ENCODE results near the gene SRCAP.
"Not testable (repeated sequence)": the region's sequence is repeated elsewhere in the genome, so short reads cannot be mapped to it uniquely, and the experiment has no call there.

The SRCAP gene

GRCh38 chr16:30699615-30700099 is 686 bp downstream of the SRCAP start:
- no peak for FAIRE-seq

- FAIRE-seq, result no peak
Observed at GRCh38 chr16:30700491-30700890, 1.5 kb downstream of the SRCAP start.

GRCh38 chr16:30700971-30701370 is 2.0 kb downstream of the SRCAP start:
- no peak for FAIRE-seq

GRCh38 chr16:30703071-30703470 is 4.1 kb downstream of the SRCAP start:
- not testable (repeated sequence) for FAIRE-seq

DNA sequence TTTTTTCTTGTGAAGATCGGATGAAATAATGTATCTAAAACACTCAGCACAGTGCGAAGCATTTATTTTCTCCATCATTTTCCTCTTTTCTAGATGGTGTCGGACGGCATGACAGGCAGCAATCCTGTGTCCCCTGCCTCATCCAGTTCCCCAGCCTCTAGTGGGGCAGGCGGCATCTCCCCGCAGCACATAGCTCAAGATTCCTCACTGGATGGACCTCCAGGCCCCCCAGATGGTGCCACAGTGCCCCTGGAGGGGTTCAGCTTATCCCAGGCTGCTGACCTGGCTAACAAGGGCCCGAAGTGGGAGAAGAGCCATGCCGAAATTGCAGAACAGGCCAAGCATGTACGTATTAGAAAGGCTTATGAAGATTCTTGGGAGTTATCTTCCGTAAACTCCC is 5.0 kb downstream of the SRCAP start:
- no peak for FAIRE-seq

GRCh38 chr16:30706046-30706445 is 7.1 kb downstream of the SRCAP start:
- FAIRE-seq, result no peak

GRCh38 chr16:30710971-30711370 is 12.0 kb downstream of the SRCAP start:
- no peak for FAIRE-seq

- FAIRE-seq, result no peak
Observed at GRCh38 chr16:30711712-30712111, 12.7 kb downstream of the SRCAP start.

GRCh38 chr16:30715750-30716445 is 16.9 kb downstream of the SRCAP start:
- FAIRE-seq, result no peak

GRCh38 chr16:30720086-30720485 is 21.1 kb downstream of the SRCAP start:
- FAIRE-seq, result no peak

DNA sequence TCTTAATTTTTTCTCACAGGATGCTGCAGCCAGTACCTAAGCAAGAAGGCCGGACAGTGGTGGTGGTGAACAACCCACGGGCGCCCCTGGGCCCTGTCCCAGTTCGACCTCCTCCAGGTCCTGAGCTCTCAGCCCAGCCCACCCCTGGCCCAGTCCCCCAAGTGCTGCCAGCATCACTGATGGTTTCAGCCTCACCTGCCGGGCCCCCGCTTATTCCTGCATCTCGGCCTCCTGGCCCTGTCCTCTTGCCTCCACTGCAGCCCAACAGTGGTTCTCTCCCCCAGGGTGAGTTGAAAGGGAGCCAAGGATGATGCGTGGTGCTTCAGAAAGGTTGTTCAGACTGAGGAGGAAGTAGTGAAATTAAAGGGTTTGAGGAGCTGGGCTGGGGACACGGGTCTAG is 21.7 kb downstream of the SRCAP start:
- FAIRE-seq, result no peak

- no peak for FAIRE-seq
Observed at GRCh38 chr16:30721167-30721566, 22.2 kb downstream of the SRCAP start.

GRCh38 chr16:30721606-30722005 is 22.6 kb downstream of the SRCAP start:
- FAIRE-seq, result no peak

- no peak for FAIRE-seq
Observed at GRCh38 chr16:30722443-30722842, 23.5 kb downstream of the SRCAP start.

- no peak for FAIRE-seq
Observed at GRCh38 chr16:30722916-30723315, 23.9 kb downstream of the SRCAP start.

DNA sequence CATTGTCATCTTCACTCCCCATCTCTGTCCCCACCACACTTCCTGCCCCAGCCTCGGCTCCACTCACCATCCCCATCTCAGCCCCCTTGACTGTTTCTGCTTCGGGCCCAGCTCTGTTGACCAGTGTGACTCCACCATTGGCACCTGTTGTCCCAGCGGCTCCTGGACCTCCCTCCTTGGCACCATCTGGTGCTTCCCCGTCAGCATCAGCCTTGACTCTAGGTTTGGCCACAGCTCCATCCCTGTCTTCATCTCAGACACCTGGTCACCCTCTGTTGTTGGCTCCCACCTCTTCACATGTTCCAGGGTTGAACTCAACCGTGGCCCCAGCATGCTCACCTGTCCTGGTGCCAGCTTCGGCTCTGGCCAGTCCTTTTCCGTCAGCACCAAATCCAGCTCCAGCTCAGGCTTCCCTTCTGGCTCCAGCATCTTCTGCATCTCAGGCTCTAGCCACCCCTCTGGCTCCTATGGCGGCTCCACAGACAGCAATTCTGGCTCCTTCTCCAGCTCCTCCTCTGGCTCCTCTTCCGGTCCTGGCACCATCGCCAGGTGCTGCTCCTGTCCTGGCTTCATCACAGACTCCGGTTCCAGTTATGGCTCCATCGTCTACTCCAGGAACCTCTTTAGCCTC is 24.9 kb downstream of the SRCAP start:
- FAIRE-seq, result no peak

DNA sequence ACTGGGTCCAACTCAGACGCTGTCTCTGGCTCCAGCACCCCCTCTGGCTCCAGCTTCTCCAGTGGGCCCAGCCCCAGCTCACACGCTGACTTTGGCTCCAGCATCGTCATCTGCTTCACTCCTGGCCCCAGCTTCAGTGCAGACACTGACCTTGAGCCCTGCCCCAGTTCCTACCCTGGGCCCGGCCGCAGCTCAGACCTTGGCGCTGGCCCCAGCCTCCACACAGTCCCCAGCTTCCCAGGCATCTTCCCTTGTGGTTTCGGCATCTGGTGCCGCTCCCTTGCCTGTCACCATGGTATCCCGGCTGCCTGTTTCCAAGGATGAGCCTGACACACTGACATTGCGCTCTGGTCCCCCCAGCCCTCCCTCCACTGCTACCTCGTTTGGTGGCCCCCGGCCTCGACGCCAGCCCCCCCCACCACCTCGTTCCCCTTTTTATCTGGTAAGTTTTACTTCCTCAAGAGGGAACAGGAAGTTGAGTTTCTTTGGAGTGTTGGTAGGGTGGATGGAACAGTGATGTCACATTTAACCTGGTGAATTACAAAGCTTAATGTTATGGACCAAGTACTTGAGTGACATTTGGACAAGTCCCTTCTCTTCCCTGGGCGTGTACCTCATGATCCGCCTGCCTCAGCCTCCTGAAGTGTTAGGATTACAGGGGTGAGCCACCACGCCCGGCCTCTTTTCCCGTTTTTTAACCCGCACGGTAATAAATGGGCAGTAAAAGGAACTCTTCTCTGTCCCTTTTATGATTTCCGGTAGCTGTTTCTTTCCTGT is 25.9 kb downstream of the SRCAP start:
- no peak for FAIRE-seq

DNA sequence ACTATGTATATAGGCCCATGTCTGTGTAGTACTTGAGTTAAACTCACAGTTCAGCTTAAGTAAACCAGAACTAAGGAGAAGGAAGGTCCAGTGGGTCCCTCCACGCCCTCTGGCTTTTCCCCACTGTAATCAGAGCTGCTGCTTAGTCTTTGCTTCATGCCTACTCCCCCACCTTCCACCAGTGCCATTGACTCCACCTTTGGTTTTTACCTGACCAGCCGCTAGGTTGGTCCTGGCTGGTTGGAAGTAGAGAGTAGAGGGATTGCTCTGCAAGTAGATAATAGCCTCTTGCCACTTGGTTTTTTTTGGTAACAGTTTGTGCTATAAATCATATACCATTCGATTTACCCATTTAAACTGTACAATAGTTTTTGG is 26.4 kb downstream of the SRCAP start:
- no peak for FAIRE-seq

- FAIRE-seq, result no peak
Observed at GRCh38 chr16:30728321-30728720, 29.4 kb downstream of the SRCAP start.

GRCh38 chr16:30728899-30729672 is 30.1 kb downstream of the SRCAP start:
- no peak for FAIRE-seq

DNA sequence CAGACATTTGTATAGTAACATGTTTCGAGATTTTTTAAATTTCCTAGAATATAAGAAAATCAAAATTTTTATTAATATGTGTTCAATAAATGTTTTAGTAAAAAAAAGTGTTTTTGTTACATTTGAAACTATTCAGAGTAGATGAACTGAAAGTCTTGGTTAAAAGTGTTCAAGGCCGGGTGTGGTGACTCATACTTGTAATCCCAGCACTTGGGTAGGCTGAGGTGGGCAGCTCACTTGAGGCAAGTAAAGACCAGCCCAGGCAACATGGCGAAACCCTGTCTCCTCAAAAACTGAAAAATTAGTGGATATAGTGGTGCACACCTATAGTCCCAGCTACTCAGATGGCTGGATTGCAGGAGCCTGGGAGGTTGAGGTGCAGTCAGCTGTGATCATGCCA is 32.4 kb downstream of the SRCAP start:
- no peak for FAIRE-seq

DNA sequence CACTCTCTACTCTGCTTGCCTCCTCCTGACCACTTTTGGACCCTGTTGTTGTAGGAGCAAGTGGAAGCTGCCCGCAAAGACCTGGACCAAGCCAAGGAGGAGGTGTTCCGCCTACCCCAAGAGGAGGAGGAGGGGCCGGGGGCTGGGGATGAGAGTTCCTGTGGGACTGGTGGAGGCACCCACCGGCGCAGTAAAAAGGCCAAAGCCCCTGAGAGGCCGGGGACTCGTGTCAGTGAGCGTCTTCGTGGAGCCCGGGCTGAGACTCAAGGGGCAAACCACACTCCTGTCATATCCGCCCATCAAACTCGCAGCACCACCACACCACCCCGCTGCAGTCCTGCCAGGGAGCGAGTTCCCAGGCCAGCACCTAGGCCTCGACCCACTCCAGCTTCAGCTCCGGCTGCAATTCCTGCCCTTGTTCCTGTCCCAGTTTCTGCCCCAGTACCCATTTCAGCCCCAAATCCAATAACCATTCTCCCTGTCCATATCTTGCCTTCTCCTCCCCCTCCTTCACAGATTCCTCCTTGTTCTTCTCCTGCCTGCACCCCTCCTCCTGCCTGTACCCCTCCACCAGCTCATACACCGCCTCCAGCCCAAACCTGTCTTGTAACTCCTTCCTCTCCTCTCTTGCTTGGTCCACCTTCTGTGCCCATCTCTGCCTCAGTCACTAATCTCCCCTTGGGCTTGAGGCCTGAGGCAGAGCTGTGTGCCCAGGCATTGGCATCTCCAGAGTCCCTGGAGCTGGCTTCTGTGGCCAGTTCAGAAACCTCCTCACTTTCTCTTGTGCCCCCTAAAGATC is 38.2 kb downstream of the SRCAP start:
- FAIRE-seq, result no peak
